Activated naive CD4-positive, alpha-beta T cell treated with anti-CD3 and anti-CD28 coated beads for 36 hours (primary cell): ENCODE results near the gene PPARGC1A. TPM values are rescaled to one million over a fixed set of nuclear protein-coding genes. Genes with fewer than 3 reads are reported as not detected.

Experiments used
- CTCF ChIA-PET: fragments of 350-600 bp; sonication (Branson Sonifier 250); formaldehyde crosslinking; loops from one replicate; lab custom pipeline; 2021; ENCODE audit warnings: antibody characterized with exemption; lab: Charles Lee
- DNase-seq: peaks from one replicate; pipeline ENCODE4 v3.0.0-alpha.2; 2020
- H3K27ac Mint-ChIP-seq: one replicate; pipeline ENCODE4 v1.8.0; 2021; ENCODE audit warnings: mild to moderate bottlenecking, mixed read lengths
- H3K27me3 Mint-ChIP-seq: one replicate; pipeline ENCODE4 v1.8.0; 2021; ENCODE audit warnings: low read depth, mixed read lengths
- H3K36me3 Mint-ChIP-seq: one replicate; pipeline ENCODE4 v1.8.0; 2021; ENCODE audit warnings: low read depth, mixed read lengths
- H3K4me1 Mint-ChIP-seq: one replicate; pipeline ENCODE4 v1.8.0; 2021; ENCODE audit warnings: low read depth, mixed read lengths
- H3K4me3 Mint-ChIP-seq: one replicate; pipeline ENCODE4 v1.8.0; 2021; ENCODE audit warnings: mild to moderate bottlenecking, moderate library complexity, mixed read lengths
- H3K9me3 Mint-ChIP-seq: one replicate; pipeline ENCODE4 v1.8.0; 2021; ENCODE audit warnings: mixed read lengths
- intact Hi-C: fragments of 100-400 bp; cut with micrococcal nuclease; formaldehyde crosslinking; loops from one replicate; pipeline ENCODE4 v1.15.1; 2023
- total RNA-seq, 2 experiments: library from RNA; stranded (reverse); gene quantifications; one replicate each; pipeline ENCODE4 v1.2.3, GENCODE V29; 2021

The PPARGC1A gene
- total RNA-seq, 2 experiments from 2014 or later: not detected

DNA sequence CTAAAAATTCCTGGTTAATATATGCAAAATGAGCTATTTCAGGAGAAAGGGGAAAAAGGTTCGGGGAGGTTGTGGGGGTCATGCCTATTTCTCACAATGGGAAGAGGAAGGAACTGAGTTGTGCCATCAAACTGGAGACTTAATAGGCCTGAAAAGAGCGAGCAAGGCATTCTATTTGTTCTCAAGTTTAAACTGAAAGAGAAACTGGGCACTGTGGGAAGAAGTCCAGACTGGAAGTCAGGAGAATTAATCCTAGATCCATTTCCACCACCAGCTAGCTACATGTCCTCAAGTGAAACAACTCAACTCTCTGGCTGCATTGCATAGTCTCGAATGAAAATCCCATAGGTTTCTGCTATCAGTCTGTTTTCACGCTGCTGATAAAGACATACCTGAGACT lies 50.6 kb downstream of the PPARGC1A start:
- H3K27me3 Mint-ChIP-seq: no peaks in the 10 kb centered on the region
- no peaks in the 10 kb centered on the region for H3K9me3 Mint-ChIP-seq
- H3K27ac Mint-ChIP-seq: no peak overlapping the region
- CTCF ChIA-PET: no interaction called here
- no peak overlapping the region for H3K4me3 Mint-ChIP-seq
- H3K36me3 Mint-ChIP-seq: no peaks in the 10 kb centered on the region
- no peak for DNase-seq
- no peaks in the 10 kb centered on the region for H3K4me1 Mint-ChIP-seq
- intact Hi-C loops: no loop called here

GRCh38 chr4:23838607-23839006 lies 51.2 kb downstream of the PPARGC1A start:
- intact Hi-C loops: no loop called here
- Mint-ChIP-seq H3K4me3 (no peak overlapping the region), H3K4me1 (no peaks in the 10 kb centered on the region), H3K27me3 (no peaks in the 10 kb centered on the region), H3K27ac (no peak overlapping the region), H3K36me3 (no peaks in the 10 kb centered on the region), H3K9me3 (no peaks in the 10 kb centered on the region)
- DNase-seq: no peak
- CTCF ChIA-PET: no interaction called here

DNA sequence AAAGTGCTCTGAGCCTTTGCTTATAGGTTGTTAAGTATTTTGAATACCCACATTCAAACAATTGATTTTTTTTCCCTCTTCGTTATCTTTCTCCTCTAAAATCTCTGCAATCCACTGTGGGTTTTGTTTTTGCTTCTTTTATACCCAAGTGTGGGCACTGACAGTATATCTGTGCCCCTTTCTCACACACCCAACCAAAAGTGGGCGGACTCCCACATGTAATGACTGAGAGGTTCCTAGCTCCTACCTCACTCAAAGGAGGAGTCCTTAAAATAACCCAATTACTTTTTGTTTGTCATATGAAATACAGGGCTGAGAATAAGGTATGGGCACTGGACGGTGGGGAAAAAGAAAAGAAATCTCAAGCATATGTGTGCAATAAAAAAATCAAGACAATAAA lies 51.7 kb downstream of the PPARGC1A start:
- H3K27me3 Mint-ChIP-seq: no peaks in the 10 kb centered on the region
- H3K27ac Mint-ChIP-seq: no peak overlapping the region
- DNase-seq: no peak
- no peaks in the 10 kb centered on the region for H3K4me1 Mint-ChIP-seq
- H3K9me3 Mint-ChIP-seq: no peaks in the 10 kb centered on the region
- intact Hi-C loops: no loop called here
- no peak overlapping the region for H3K4me3 Mint-ChIP-seq
- no peaks in the 10 kb centered on the region for H3K36me3 Mint-ChIP-seq
- CTCF ChIA-PET: no interaction called here

GRCh38 chr4:23837371-23837770 lies 52.5 kb downstream of the PPARGC1A start:
- H3K9me3 Mint-ChIP-seq: no peaks in the 10 kb centered on the region
- no peak for DNase-seq
- no peak overlapping the region for H3K4me3 Mint-ChIP-seq
- H3K27me3 Mint-ChIP-seq: no peaks in the 10 kb centered on the region
- H3K4me1 Mint-ChIP-seq: no peaks in the 10 kb centered on the region
- H3K27ac Mint-ChIP-seq: no peak overlapping the region
- CTCF ChIA-PET: no interaction called here
- intact Hi-C loops: no loop called here
- H3K36me3 Mint-ChIP-seq: no peaks in the 10 kb centered on the region

GRCh38 chr4:23835774-23836478 lies 53.9 kb downstream of the PPARGC1A start:
- H3K27ac Mint-ChIP-seq: no peak overlapping the region
- intact Hi-C loops: no loop called here
- DNase-seq: no peak
- H3K9me3 Mint-ChIP-seq: no peaks in the 10 kb centered on the region
- CTCF ChIA-PET: no interaction called here
- H3K4me1 Mint-ChIP-seq: no peaks in the 10 kb centered on the region
- no peak overlapping the region for H3K4me3 Mint-ChIP-seq
- no peaks in the 10 kb centered on the region for H3K36me3 Mint-ChIP-seq
- no peaks in the 10 kb centered on the region for H3K27me3 Mint-ChIP-seq

DNA sequence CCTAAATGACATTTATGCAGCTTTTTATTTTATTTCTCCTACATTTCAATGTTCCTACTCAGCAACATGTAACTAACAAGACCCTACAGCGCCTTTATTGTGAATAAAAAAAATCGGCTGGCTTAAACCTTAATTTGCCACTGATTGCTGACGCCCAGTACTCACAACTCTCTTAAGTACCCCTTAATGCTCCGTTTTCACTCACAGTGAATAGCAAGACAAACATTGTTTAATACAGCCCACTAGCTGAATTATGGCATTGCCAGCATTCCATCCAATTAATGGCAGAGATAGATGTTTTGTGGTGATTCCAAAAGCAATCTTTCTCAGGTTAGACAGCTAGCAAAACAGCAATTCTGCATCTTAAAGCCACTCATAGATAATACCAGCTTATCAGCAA lies 61.1 kb downstream of the PPARGC1A start:
- no peak for DNase-seq
- Mint-ChIP-seq H3K9me3 (no peaks in the 10 kb centered on the region), H3K36me3 (no peaks in the 10 kb centered on the region), H3K4me3 (no peak overlapping the region), H3K27me3 (no peaks in the 10 kb centered on the region), H3K27ac (no peak overlapping the region), H3K4me1 (no peaks in the 10 kb centered on the region)
- CTCF ChIA-PET: no interaction called here
- intact Hi-C loops: no loop called here

DNA sequence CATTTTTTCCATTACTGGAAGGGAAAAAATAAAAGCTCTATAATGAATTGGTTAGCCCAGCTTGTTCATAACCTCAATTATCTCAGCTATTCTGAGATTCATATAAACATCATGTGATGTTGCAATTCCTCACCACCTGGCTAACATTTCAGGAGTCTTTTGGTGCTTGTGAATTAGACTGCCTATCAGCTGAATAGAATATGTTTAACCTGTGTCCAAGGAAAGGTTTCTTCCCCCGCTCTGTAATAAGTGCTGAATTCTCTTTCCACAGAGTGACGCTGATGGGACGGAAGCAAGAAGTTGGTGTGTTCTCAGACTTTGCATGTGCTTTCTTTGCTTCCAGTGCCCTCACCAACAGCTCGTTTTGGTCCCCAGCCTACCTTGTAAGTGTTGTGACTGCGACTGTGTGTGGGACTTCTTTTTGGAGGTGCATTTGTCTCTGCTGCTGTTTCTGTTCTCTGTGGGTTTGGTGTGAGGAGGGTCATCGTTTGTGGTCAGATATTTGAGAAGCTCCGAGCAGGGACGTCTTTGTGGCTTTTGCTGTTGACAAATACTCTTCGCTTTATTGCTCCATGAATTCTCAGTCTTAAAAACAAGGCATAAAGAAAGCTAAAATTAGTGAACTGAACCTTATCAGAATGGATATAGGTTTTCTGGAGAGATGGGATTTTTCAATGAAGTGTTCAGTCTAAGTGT lies 61.7 kb downstream of the PPARGC1A start:
- Mint-ChIP-seq H3K27me3 (no peaks in the 10 kb centered on the region), H3K27ac (no peak overlapping the region), H3K9me3 (no peaks in the 10 kb centered on the region), H3K4me1 (no peaks in the 10 kb centered on the region), H3K36me3 (no peaks in the 10 kb centered on the region), H3K4me3 (no peak overlapping the region)
- DNase-seq: no peak
- CTCF ChIA-PET: no interaction called here
- intact Hi-C loops: no loop called here

GRCh38 chr4:23822181-23822580 lies 67.7 kb downstream of the PPARGC1A start:
- H3K27ac Mint-ChIP-seq: no peak overlapping the region
- CTCF ChIA-PET: no interaction called here
- no peak overlapping the region for H3K4me3 Mint-ChIP-seq
- H3K4me1 Mint-ChIP-seq: no peaks in the 10 kb centered on the region
- H3K9me3 Mint-ChIP-seq: no peaks in the 10 kb centered on the region
- no peaks in the 10 kb centered on the region for H3K27me3 Mint-ChIP-seq
- intact Hi-C loops: no loop called here
- no peak for DNase-seq
- no peaks in the 10 kb centered on the region for H3K36me3 Mint-ChIP-seq

DNA sequence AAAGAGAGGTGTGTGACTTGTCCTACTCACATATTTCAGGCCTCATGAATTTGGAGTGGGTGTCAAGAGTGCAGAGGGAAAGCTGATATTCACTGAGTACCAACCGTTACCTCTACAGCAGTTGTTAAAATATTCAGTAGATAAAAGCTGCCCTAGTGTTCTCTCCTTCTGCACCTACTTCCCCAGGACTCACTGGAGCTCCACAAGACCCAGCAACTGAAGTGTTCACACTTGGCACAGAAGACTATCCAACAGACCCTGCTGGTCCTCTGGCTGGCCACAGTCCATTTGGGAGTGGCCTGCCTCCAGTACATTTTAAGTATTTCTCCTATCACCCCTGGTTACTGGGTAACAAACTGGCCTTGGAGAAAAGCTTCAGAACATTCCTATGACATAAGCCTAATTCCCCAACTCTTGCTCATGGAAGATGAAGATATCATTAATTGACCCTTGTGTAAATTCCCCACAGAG lies 70.8 kb downstream of the PPARGC1A start:
- DNase-seq: no peak

DNA sequence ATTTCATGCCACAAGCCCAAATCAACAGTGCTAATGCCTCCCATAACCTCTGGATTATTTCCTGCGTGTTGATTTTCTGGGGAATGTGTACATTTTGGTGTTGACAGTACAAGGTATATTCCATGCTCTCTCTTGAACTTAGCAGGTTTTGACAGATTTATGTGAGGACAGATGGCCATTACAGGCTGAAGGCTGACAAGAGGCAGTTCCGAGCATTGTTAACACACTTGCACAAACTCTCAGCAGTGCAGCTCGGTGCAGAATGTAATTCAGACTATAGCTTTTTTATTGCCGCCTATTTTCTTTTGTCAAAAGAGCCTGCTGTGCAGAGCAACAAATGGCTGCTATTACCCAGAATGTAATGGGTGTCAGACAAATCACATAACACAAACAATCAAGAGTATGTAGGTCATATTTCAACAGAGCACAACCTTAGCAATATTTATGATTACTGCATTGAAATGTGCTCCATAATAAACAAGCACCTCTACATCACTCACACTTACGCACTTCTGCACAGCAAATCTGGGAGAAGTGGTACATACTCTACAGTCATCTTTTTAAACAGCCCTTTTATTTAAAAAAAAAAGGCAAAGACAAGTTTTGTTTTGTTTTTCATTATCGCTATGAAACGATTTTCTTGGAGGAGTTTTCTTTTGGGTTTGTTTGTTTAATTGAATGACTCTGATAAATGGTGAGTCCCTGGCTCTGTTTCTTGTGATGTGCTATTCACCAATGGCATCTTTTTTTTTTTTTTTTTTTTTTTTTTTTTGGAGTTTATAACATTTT lies 71.6 kb downstream of the PPARGC1A start:
- no peaks in the 10 kb centered on the region for H3K27me3 Mint-ChIP-seq
- DNase-seq: no peak
- intact Hi-C loops: no loop called here
- H3K36me3 Mint-ChIP-seq: no peaks in the 10 kb centered on the region
- no peaks in the 10 kb centered on the region for H3K4me1 Mint-ChIP-seq
- H3K4me3 Mint-ChIP-seq: no peak overlapping the region
- CTCF ChIA-PET: no interaction called here
- no peak overlapping the region for H3K27ac Mint-ChIP-seq
- H3K9me3 Mint-ChIP-seq: no peaks in the 10 kb centered on the region

More for the DNA sequence above, 70.8 kb downstream of the PPARGC1A start:
- Mint-ChIP-seq H3K36me3 (no peaks in the 10 kb centered on the region), H3K9me3 (no peaks in the 10 kb centered on the region), H3K27me3 (no peaks in the 10 kb centered on the region), H3K4me1 (no peaks in the 10 kb centered on the region), H3K4me3 (no peak overlapping the region), H3K27ac (no peak overlapping the region)
- intact Hi-C loops: no loop called here
- CTCF ChIA-PET: no interaction called here

GRCh38 chr4:23814996-23815660 lies 74.7 kb downstream of the PPARGC1A start:
- H3K27me3 Mint-ChIP-seq: no peaks in the 10 kb centered on the region
- H3K27ac Mint-ChIP-seq: no peak overlapping the region
- H3K4me3 Mint-ChIP-seq: no peak overlapping the region
- H3K36me3 Mint-ChIP-seq: no peaks in the 10 kb centered on the region
- no peak for DNase-seq
- peaks cover 3% of the 10 kb centered on the region for H3K9me3 Mint-ChIP-seq
- CTCF ChIA-PET: no interaction called here
- intact Hi-C loops: no loop called here
- H3K4me1 Mint-ChIP-seq: no peaks in the 10 kb centered on the region

GRCh38 chr4:23814587-23814986 lies 75.3 kb downstream of the PPARGC1A start:
- H3K4me3 Mint-ChIP-seq: no peak overlapping the region
- CTCF ChIA-PET: no interaction called here
- H3K27ac Mint-ChIP-seq: no peak overlapping the region
- peaks cover 3% of the 10 kb centered on the region for H3K9me3 Mint-ChIP-seq
- no peak for DNase-seq
- no peaks in the 10 kb centered on the region for H3K4me1 Mint-ChIP-seq
- H3K27me3 Mint-ChIP-seq: no peaks in the 10 kb centered on the region
- intact Hi-C loops: no loop called here
- no peaks in the 10 kb centered on the region for H3K36me3 Mint-ChIP-seq
